Activated T-cell treated with anti-CD3 and anti-CD28 coated beads for 4 hours (primary cell): ENCODE measurements around the gene PPP2R3A.
"Not testable (repeated sequence)": the region's sequence is repeated elsewhere in the genome, so short reads cannot be mapped to it uniquely, and the experiment has no call there.

Source experiments
- DNase-seq: peaks from one replicate; pipeline ENCODE4 v3.0.0-alpha.2; 2020

PPP2R3A gene

DNA sequence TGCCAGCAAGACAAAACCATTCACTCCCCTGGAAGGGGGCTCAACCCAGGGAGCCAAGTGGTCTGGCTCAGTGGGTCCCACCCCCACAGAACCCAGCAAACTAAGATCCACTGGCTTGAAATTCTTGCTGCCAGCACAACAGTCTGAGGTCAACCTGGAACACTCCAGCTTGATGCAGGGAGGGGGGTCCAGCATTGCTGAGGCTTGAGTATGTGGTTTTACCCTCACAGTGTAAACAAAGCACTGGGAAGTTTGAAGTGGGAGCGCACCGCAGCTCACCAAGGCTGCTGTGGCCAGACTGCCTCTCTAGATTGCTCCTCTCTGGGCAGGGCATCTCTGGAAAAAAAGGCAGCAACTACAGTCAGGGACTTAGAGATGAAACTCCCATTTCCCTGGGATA is 148.9 kb downstream of the PPP2R3A start:
- DNase-seq = no peak

DNA sequence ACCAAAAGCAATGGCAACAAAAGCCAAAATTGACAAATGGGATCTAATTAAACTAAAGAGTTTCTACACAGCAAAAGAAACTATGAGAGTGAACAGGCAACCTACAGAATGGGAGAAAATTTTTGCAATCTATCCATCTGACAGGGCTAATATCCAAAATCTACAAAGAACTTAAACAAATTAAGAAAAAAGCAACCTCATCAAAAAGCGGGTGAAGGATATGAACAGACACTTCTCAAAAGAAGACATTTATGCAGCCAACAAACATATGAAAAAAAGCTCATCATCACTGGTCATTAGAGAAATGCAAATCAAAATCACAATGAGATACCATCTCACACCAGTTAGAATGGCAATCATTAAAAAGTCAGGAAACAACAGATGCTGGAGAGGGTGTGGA is 153.8 kb downstream of the PPP2R3A start:
- DNase-seq = not testable (repeated sequence)

DNA sequence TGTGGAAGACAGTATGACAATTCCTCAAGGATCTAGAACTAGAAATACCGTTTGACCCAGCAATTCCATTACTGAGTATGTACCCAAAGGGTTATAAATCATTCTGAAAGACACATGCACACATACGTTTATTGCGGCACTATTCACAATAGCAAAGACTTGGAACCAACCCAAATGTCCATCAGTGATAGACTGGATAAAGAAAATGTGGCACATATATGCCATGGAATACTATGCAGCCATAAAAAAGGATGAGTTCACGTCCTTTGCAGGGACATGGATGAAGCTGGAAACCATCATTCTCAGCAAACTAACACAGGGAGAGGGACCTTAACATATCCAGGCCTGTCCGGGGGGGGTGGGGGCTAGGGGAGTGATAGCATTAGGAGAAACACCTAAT is 154.3 kb downstream of the PPP2R3A start:
- DNase-seq = not testable (repeated sequence)

DNA sequence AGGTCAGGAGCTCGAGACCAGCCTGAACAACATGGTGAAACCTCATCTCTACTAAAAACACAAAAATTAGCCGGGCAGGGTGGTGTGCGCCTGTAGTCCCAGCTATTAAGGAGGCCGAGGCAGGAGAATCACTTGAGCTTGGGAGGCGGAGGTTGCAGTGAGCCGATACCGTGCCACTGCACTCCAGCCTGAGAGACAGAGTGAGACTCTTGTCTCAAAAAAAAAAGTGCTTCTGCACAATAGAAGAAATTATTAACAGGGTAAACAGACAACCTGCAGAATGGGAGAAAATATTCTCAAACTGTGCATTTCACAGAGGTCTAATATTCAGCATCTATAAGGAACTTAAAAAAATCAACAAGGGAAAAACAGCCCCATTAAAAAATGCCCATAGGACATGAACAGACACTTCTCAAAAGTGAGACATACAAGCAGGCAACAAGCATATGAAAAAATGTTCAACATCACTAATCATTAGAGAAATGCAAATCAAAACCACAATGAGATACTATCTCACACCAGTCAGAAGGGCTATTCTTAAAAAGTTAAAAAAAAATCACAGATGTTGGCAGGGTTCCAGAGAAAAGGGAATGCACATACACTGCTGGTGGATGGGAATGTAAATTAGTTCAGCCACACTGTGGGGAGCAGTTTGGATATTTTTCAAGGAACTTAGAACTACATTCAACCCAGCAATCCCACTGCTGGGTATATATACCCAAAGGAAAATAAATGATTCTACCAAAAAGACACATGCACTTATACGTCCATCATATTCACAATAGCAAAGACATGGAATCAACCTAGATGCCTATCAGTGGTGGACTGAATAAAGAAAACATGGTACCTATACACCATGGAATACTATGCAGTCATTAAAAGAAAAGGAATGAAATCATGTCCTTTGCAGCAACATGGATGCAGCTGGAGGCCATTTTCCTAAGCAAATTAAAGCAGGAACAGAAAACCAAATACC is 155.1 kb downstream of the PPP2R3A start:
- DNase-seq = no peak

DNA sequence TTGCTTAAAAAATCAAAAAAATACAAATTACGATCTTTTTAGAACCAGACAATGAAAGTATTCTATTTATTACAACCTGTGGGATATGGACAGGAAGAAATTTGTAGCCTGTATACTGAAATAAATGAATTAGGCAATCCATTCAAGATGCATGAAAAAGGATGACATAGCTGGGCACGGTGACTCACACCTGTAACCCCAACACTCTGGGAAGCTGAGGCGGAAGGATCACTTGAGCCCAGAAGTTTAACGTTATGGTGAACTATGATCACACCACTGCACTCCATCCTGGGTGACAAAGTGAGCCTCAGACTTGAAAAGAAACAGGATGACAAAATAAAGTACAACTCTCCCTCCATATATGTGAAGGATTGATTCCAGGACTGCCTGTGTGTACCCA is 156.5 kb downstream of the PPP2R3A start:
- DNase-seq = no peak

DNA sequence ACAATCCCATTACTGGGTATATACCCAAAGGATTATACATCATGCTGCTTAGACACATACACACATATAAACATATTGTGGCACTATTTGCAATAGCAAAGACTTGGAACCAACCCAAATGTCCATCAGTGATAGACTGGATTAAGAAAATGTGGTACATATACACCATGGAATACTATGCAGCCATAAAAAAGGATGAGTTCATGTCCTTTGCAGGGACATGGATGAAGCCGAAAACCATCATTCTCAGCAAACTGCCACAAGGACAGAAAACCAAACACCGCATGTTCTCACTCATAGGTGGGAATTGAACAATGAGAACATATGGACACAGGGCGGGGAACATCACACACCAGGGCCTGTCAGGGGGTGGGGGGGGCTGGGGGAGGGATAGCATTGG is 166.1 kb downstream of the PPP2R3A start:
- DNase-seq = not testable (repeated sequence)

DNA sequence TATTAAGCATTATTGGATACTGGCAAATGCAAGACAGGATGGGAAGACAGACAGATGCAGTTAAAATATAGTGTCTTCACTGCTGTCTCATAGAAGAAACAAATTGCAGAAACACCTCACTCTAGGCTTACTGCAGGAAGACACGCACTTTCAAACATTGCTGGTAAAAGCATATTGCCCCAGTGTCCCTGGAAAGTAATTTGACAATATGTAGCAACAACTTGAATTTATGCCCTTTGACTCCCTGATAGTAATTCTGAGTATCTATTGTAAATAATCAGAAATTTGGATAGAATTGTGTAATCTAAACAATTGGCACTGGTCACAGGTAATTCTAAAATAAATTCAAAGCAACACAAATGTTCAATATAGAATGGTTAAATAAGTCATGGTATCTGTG is 168.6 kb downstream of the PPP2R3A start:
- DNase-seq = no peak

DNA sequence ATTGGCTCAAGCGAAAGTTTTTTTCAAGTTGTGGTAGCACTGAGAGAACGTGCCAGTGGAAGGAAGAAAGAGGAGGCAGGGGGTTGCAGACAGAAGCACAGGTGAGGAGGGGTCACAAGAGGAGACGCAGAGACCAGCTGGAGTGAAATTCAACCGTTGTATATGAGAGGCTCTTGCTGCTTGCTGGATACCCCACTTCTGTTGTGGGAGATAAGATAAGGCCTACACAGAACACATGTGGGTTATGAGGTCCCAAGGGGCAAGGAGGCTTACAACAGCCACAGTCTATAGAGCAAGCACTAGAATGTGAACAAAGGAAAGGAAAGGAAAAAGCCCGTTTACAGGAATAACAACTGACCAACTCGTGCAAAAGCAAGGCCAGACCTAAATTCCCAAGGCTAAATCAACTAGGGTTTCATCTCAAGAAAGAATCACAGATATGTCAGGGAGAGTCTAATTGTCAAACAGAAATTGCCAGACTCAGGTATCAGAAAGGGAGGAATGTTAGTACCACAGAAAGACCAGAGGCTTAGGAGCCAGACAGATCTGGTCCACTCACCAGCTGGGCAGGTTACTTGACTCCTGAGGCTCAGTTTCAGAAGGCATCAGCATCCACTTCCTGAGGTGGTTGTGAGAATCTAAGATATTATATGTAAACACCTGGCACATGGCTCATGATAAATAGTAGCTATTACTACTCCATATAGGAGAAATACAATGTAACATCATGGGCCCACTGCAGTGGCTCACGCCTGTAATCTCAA is 169.7 kb downstream of the PPP2R3A start:
- DNase-seq = no peak

DNA sequence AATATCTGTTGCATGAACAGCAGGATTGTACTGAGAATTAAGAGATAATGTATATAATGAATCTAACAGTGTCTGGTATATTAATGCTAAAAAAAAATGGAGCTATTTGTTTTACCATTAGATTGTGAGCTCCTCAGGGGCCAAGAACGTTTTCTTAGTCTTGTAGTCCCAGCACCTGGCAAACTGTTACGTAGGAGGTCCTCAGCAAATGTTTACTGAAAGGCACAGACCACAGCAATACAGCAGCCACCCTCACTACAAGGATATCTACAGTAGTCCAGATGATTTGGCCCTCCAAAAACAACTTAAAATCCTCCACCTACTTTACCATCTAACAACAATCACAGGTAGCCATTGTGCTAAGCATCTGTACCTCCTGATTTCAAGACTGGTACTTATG is 170.9 kb downstream of the PPP2R3A start:
- DNase-seq = no peak

DNA sequence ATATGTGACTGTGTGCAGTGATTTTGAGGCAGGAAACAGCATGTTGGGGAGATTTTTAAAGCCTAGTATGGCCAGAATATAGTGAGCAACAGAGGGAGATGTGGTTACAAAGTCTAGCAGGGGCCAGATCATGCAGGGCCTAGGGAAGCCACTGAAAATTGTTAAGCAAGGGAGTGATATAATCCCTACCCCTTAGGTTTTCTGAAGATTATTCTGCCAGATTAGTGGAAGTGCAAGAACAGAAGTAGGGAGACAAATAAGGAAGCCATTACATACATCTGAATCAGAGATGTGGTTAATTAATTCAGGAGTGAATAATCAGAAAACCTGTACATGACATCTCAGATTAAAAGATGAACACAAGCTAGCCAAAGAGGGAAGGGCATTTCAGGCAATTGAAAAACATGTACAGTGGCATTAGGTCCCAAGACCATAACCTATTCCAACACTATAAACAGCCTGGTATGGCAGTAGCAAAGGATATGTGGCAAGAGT is 175.8 kb downstream of the PPP2R3A start:
- no peak for DNase-seq

DNA sequence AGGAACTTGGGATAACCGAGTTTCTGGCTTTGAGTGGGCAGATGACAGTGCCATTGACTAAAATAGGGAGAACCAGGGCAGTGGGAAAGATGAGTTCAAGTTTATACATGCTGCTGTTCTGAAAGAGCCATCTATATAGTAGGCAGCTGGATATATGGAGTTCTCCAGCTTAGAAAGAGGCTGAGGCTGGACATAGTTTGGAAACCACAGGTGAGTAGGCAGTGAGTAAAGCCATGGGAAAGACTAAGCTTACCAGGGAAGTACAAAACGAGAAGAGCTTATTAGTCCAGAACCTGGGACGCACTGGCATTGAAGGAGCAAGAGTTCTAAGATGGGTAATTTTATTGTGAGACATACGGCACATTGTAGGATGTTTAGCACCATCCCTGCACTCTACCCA is 176.4 kb downstream of the PPP2R3A start:
- DNase-seq = no peak

DNA sequence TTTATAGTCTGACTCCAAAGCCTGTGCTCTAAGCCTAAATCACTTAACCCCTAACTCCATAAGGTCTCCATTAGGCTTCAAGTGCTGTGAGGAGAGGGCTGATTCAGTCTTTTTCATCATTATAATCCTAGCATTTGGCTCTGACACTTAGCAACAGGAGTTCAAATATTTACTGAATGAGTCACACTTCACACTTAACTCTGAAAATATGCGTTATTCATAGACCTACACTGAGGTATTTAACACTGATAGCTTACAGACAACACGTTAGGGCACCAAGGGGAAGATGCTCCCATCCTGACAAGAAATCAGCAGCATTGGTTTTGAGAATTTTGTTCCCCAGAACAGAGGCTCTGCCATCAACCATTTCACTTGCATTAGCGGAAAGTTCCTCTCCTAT is 177.1 kb downstream of the PPP2R3A start:
- DNase-seq = no peak

DNA sequence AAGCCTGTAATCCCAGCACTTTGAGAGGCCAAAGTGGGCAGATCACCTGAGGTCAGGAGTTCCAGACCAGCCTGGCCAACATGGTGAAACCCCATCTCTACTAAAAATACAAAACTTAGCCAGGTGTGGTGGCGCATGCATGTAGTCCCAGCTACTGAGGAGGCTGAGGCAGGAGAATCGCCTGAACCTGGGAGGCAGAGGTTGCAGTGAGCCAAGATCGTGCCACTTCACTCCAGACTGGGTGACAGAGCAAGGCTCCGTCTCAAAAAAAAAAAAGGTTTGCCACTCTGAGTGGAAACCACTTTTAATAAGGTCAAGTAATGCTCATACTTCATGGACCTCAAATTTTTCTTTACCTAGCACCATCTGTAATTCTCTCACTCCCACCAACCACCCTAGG is 178.9 kb downstream of the PPP2R3A start:
- DNase-seq = not testable (repeated sequence)

DNA sequence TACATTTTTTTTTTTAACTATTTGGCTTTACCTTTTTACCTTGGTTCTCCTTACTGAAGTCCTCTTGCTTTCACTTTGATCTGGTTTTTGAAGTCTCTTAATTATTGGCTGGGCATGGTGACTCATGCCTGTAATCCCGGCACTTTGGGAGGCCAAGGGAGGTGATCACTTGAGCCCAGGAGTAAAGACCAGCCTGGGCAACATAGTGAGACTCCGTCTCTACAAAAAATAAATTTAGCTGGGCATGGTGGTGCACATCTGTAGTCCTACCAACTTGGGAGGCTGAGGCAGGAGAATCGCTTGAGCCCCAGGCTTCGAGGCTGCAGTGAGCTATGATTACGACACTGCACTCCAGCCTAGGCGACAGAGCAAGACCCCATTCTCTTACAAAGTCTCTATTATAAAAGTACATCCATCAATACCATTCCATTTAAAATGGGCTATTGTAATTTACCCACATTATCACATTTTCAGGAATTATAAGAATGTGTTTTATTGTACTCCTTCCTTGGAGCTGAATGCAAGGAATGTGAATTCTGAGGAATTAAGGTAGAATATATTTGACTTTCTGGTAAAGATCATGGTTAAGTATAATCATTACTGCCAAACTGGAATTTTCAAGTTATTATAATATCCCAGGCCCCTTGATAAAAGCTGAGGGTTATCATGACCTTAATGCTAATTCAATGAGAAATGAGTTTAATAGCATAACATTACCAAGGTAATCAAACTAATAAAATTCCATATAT is 181.6 kb downstream of the PPP2R3A start:
- DNase-seq = no peak

DNA sequence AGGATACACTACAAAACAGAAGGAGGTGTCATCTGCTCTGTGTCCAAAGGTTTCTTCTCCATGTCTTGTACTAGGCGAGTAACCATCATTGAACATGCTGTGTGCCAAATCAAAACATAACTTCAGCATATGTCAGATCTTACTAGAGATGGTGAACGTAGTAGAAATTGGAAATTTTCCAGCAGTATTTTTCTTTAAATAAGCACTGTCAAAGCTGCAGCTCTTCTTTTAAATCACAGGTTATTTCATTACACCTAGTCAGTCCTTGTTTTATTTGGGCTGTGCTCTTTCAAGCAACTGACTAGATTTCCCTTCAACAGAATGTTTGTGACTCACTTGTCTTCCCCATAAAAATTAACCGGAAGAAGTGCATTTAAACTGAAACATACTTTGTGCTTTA is 184.1 kb downstream of the PPP2R3A start:
- no peak for DNase-seq

DNA sequence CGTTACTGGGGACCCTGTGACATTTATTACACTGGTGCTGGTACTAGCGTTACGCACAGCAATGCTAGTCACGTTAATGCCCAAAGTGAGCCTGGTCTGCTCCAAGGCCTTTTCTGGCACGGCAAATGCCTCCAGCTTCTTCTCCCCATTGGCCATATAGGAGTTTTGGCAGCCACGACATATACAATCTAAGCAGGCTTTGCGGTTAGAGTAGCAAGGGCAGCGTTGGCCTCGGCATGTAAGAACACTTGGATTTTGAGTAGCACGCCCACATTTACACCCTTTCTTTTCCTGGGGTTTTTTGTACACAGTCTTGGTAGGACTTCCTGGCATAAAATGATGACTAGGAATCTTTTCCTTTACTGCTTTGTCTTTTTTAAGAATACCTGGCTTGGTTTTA is 185.7 kb downstream of the PPP2R3A start:
- no peak for DNase-seq

DNA sequence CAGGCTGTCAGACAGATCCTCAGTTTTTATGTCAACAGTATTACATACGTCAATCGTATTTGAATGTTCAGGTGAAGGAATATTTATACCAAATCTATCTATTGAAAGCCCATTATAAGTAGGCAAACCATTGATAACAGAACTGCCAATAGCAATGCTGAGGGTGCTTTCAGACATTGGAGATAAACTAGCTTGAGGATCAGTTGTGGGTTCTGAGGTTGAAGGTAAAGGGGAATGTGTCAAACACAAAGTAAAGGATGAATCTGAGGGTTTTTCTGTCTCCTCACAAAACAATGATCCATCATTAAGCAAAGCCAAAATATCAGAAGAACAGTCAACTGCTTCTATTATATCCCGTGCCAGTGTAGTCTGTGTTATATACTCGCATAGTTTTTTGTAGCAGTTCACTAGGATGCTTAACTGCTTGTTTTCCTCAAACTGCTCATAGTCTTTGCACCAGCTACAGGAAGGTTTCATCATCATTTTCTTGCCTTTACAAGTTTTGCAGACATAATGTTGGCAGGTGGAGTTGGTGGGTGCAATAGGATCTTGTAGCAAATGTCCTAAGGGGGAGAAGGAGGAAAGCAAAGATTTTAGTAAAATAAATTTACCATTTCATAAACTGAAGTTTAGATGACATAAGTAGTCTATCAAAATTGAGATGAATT is 186.8 kb downstream of the PPP2R3A start:
- no peak for DNase-seq

DNA sequence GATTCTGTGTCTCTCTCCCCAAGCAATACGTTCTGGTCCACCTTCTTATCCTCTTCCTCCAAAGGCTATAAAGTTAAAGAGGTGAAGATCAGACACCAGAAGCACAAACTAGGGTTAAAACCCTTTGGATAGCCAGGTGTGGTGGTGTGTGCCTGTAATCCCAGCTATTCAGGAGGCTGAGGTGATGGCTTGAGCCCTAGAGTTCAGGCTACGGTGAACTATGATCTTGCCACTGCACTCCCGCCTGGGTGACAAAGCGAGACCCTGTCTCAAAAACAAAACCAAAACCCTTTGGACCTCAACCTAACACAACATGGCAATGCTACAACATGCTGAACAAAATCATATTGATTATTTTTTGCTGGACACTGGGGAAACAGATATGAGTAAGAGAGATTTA is 187.4 kb downstream of the PPP2R3A start:
- DNase-seq = no peak

DNA sequence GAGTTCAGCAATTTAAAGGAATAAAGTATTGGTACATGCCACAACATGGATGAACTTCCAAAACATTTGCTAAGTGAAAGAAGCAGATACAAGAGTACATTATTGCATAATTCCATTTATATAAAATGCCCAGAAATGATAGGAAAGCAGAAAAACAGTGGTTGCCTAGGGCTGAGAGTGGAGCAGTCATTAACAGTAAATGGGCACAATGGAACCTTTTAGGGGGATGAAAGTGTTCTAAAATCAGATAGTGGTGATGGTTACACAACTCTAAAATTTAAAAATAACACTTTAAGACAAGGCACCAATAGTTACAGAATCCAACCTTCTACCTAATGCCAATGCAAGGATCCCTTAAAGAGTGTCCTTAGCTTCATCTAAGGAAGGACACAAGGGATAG is 196.0 kb downstream of the PPP2R3A start:
- no peak for DNase-seq

DNA sequence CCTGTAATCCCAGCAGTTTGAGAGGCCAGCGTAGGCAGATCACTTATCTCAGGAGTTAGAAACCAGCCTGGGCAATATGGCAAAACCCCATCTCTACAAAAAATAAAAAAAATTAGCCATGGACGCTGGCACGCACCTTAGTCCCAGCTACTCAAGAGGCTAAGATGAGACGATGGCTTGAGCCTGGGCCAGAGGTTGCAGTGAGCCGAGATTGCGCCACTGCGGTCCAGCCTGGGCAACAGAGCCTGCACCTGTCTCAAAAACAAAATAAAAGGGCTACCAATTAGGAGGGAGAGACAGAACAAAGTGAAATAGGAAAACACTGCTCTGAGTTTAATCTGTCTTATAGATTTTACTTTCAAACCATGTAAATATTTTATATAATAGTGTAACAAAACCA is 196.8 kb downstream of the PPP2R3A start:
- no peak for DNase-seq

DNA sequence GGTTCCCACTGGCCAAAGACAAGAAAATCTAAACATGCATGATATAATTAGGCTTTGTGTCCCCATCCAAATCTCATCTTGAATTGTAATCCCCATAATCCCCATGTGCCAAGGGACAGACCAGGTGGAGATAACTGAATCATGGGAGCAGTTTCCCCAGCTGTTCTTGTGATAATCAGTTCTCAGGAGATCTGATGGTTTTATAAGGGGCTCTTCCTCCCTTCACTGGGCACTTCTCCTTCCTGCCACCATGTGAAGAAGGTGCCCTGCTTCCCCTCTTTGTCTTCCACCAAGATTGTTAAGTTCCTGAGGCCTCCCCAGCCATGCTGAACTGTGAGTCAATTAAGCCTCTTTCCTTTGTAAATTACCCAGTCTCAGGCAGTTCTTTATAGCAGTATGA is 198.1 kb downstream of the PPP2R3A start:
- DNase-seq = not testable (repeated sequence)

DNA sequence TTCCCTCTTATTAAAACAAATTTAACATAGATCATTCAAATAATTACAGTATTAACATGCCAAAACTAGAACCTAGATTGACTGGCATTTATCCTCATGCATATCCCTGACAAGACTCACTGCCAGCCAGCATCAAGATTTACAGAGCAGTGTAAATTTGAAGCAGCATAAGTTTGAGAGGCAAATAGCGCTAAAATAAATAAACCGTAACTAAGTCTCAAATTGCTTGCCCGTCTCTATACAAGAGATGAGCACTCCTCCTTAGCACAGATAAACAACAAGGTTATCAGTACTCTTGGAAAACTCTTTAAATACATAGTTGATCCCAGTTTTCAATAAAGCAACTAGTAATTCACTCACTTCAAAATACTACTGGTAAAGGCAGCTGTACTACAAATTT is 201.0 kb downstream of the PPP2R3A start:
- DNase-seq = no peak

DNA sequence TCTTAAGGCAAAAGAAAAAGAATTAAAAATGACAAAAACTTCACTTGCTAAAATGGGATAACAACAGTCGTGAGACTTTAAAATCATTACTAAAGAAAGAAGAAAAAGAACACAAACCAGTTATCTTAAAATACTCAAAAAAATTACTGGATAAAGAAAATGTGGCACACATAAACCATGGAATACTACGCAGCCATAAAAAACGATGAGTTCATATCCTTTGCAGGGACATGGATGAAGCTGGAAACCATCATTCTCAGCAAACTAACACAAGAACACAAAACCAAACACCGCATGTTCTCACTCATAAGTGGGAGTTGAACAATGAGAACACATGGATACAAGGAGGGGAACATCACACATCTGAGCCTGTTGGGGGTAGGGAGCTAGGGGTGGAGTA is 202.7 kb downstream of the PPP2R3A start:
- DNase-seq = not testable (repeated sequence)
